ENCODE data around the gene SIK3. TPM values are rescaled to one million over a fixed set of nuclear protein-coding genes. Genes with fewer than 3 reads are reported as not detected.

The SIK3 gene
- total RNA-seq, 2 donors from 2014 or later: 37.2 to 43.5 TPM

GRCh38 chr11:116893437-116893836 is 204.8 kb downstream of the SIK3 start:
- no peaks in the 10 kb centered on the region for H3K27me3 ChIP-seq (ENCODE audit: control insufficient read depth, insufficient read depth, low read length, poor library complexity, severe bottlenecking)
- no peak for DNase-seq
- no peak overlapping the region for H3K27ac ChIP-seq (ENCODE audit: low read depth, low read length)
- H3K9me3 Mint-ChIP-seq: no peaks in the 10 kb centered on the region
- peaks cover 7% of the 10 kb centered on the region for H3K4me1 Mint-ChIP-seq
- H3K36me3 Mint-ChIP-seq (ENCODE audit: low read depth): peaks cover 43% of the 10 kb centered on the region
- no peaks in the 10 kb centered on the region for H3K9me3 ChIP-seq (ENCODE audit: control insufficient read depth, low read length)
- no peak for TF ChIP-seq CTCF (conservative IDR thresholded peaks at IDR 0.05)
- H3K4me1 ChIP-seq (ENCODE audit: control insufficient read depth, insufficient read depth, low read length): no peaks in the 10 kb centered on the region
- H3K27me3 Mint-ChIP-seq (ENCODE audit: insufficient read depth): no peaks in the 10 kb centered on the region
- 92 to 93% methylated on average over 1 to 3 of the region's 3 CpGs for WGBS, 2 experiments (ENCODE audit: insufficient coverage in 1 of 2, insufficient read length in 1 of 2)
- H3K36me3 ChIP-seq (ENCODE audit: control insufficient read depth, insufficient read depth, low read length): peaks cover 57% of the 10 kb centered on the region
- H3K4me3 ChIP-seq (ENCODE audit: low read length): no peak overlapping the region
- H3K27ac Mint-ChIP-seq: no peak overlapping the region
- H3K4me3 Mint-ChIP-seq: no peak overlapping the region
- no peak overlapping the region for H3K9ac ChIP-seq (ENCODE audit: extremely low read depth, low read length, poor library complexity, severe bottlenecking)

GRCh38 chr11:116892374-116892773 is 205.9 kb downstream of the SIK3 start:
- Mint-ChIP-seq H3K9me3 (no peaks in the 10 kb centered on the region), H3K4me1 (peaks cover 7% of the 10 kb centered on the region)
- TF ChIP-seq CTCF (conservative IDR thresholded peaks at IDR 0.05): no peak

GRCh38 chr11:116891746-116892145 is 206.5 kb downstream of the SIK3 start:
- WGBS, 2 experiments (ENCODE audit: insufficient coverage in 1 of 2, insufficient read length in 1 of 2): 92 to 95% methylated on average over 2 of the region's 2 CpGs
- Histone ChIP-seq H3K9ac (ENCODE audit: extremely low read depth, low read length, poor library complexity, severe bottlenecking) (no peak overlapping the region), H3K27ac (ENCODE audit: low read depth, low read length) (no peak overlapping the region), H3K4me1 (ENCODE audit: control insufficient read depth, insufficient read depth, low read length) (no peaks in the 10 kb centered on the region), H3K27me3 (ENCODE audit: control insufficient read depth, insufficient read depth, low read length, poor library complexity, severe bottlenecking) (no peaks in the 10 kb centered on the region), H3K9me3 (ENCODE audit: control insufficient read depth, low read length) (no peaks in the 10 kb centered on the region), H3K4me3 (ENCODE audit: low read length) (no peak overlapping the region), H3K36me3 (ENCODE audit: control insufficient read depth, insufficient read depth, low read length) (peaks cover 50% of the 10 kb centered on the region)
- Mint-ChIP-seq H3K27ac (no peak overlapping the region), H3K4me1 (peaks cover 7% of the 10 kb centered on the region), H3K27me3 (ENCODE audit: insufficient read depth) (no peaks in the 10 kb centered on the region), H3K4me3 (no peak overlapping the region), H3K9me3 (no peaks in the 10 kb centered on the region), H3K36me3 (ENCODE audit: low read depth) (peaks cover 41% of the 10 kb centered on the region)
- no peak for DNase-seq
- TF ChIP-seq CTCF (conservative IDR thresholded peaks at IDR 0.05): no peak

More at GRCh38 chr11:116892374-116892773, 205.9 kb downstream of the SIK3 start:
- WGBS, 2 experiments (ENCODE audit: insufficient coverage in 1 of 2, insufficient read length in 1 of 2): 89 to 100% methylated on average over 2 of the region's 2 CpGs
- no peak overlapping the region for H3K9ac ChIP-seq (ENCODE audit: extremely low read depth, low read length, poor library complexity, severe bottlenecking)
- H3K36me3 Mint-ChIP-seq (ENCODE audit: low read depth): peaks cover 45% of the 10 kb centered on the region
- no peaks in the 10 kb centered on the region for H3K27me3 Mint-ChIP-seq (ENCODE audit: insufficient read depth)
- no peak overlapping the region for H3K4me3 ChIP-seq (ENCODE audit: low read length)
- H3K4me1 ChIP-seq (ENCODE audit: control insufficient read depth, insufficient read depth, low read length): no peaks in the 10 kb centered on the region
- H3K27ac ChIP-seq (ENCODE audit: low read depth, low read length): no peak overlapping the region
- no peaks in the 10 kb centered on the region for H3K27me3 ChIP-seq (ENCODE audit: control insufficient read depth, insufficient read depth, low read length, poor library complexity, severe bottlenecking)
- H3K27ac Mint-ChIP-seq: no peak overlapping the region
- DNase-seq: no peak
- H3K9me3 ChIP-seq (ENCODE audit: control insufficient read depth, low read length): no peaks in the 10 kb centered on the region
- no peak overlapping the region for H3K4me3 Mint-ChIP-seq
- peaks cover 56% of the 10 kb centered on the region for H3K36me3 ChIP-seq (ENCODE audit: control insufficient read depth, insufficient read depth, low read length)
